ENCODE data around the gene EFEMP2. TPM values are rescaled to one million over a fixed set of nuclear protein-coding genes. Genes with fewer than 3 reads are reported as not detected.

Gene EFEMP2
- total RNA-seq, 1 experiment from 2014 or later = 1.4 TPM

DNA sequence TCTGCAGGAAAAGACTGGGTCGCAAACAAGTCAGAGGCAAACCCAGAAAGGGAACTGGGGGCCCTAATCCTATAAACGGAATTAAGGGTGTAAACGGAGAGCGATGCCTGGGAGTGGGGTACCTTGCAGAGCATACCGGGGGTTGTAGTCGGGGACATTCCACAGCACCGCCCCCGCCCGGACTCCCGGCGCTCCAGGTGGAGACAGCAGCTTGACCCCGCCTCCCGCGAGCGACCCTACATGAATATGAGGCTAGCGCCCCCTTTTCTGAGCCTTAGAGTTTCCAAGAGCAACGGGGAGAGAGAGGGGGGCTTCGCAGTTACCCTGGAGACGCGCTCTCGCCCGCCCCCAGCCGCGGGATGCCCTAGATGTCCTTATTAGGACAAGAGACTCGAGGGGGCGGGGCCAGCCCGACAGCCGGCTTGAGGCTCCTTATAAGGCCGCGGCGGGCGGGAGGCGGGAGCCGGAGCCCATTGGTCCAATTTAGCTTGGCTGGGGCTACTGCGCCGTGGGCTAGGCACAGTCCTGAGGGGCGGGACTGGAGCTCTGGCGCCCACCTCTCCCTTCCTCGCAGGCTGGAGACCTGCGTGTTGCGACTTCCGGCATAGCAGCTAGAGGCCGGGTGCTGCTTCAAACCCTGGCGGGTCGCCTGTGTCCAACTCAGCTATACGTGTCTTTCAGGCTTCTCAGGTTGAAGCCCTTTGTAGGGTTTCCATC lies 13.3 kb downstream of the EFEMP2 start:
- peak; percentile 98 to 99 for DNase-seq
- TF ChIP-seq, protein P1, sequence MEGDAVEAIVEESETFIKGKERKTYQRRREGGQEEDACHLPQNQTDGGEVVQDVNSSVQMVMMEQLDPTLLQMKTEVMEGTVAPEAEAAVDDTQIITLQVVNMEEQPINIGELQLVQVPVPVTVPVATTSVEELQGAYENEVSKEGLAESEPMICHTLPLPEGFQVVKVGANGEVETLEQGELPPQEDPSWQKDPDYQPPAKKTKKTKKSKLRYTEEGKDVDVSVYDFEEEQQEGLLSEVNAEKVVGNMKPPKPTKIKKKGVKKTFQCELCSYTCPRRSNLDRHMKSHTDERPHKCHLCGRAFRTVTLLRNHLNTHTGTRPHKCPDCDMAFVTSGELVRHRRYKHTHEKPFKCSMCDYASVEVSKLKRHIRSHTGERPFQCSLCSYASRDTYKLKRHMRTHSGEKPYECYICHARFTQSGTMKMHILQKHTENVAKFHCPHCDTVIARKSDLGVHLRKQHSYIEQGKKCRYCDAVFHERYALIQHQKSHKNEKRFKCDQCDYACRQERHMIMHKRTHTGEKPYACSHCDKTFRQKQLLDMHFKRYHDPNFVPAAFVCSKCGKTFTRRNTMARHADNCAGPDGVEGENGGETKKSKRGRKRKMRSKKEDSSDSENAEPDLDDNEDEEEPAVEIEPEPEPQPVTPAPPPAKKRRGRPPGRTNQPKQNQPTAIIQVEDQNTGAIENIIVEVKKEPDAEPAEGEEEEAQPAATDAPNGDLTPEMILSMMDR (IDR thresholded peaks at IDR 0.05; ENCODE audit: insufficient read depth in 1 of 2, low read depth in 1 of 2, low read length in 1 of 2, severe bottlenecking in 1 of 2, unreplicated experiment in 1 of 2) = peak in 1 of 2 experiments; percentile 31
- POLR2A ChIA-PET = interaction anchor here (0.5 to 3.0 kb wide), 23 partner anchors 10 to 437 kb away, joined by 3 to 43 read pairs (median 6); partner anchors contain the start of genes BANF1, CCDC85B, CTSW and FIBP
- no peaks in the 10 kb centered on the region for H3K9me3 Mint-ChIP-seq (ENCODE audit: unreplicated experiment)
- Histone ChIP-seq H3K36me3 (ENCODE audit: control insufficient read depth, insufficient read depth, low read length) (peaks cover 5% of the 10 kb centered on the region; the same call in 1 of the 2 replicates), H3K27me3 (replicated peaks; ENCODE audit: control insufficient read depth, insufficient read depth, low read length) (no peaks in the 10 kb centered on the region), H3K9me3 (no peaks in the 10 kb centered on the region), H3K4me3 (ENCODE audit: low read depth, low read length) (peak overlapping the region; percentile 87), H3K4me1 (peaks cover 15% of the 10 kb centered on the region)
- no TSS peak for BruUV-seq (replicated peaks)
- peak overlapping the region; percentile 97 for H3K4me3 Mint-ChIP-seq (ENCODE audit: unreplicated experiment)
- CTCF ChIA-PET = interaction anchor here (0.7 to 7.7 kb wide), 28 partner anchors 8 to 196 kb away, joined by 3 to 241 read pairs (median 5); partner anchors contain the start of genes AP5B1, BANF1, CCDC85B and CTSW
- no peaks in the 10 kb centered on the region for H3K27me3 Mint-ChIP-seq (ENCODE audit: insufficient read depth, unreplicated experiment)
- peaks cover 30% of the 10 kb centered on the region for H3K4me1 Mint-ChIP-seq (ENCODE audit: low read depth, unreplicated experiment)
- H3K27ac Mint-ChIP-seq (ENCODE audit: unreplicated experiment) = peak overlapping the region; percentile 95
- peaks cover 81% of the 10 kb centered on the region for H3K36me3 Mint-ChIP-seq (ENCODE audit: insufficient read depth, unreplicated experiment)
- intact Hi-C loops (cut with micrococcal nuclease; ENCODE audit: unreplicated experiment) = loop anchor here (2.0 to 5.0 kb wide), 2 partner anchors 40 to 207 kb away; no protein-coding TSS in a partner anchor

- Histone ChIP-seq H3K4me3 (ENCODE audit: low read depth, low read length) (peak overlapping the region; percentile 87), H3K36me3 (ENCODE audit: control insufficient read depth, insufficient read depth, low read length) (peaks cover 6% of the 10 kb centered on the region; the same call in 1 of the 2 replicates), H3K4me1 (peaks cover 15% of the 10 kb centered on the region), H3K9me3 (no peaks in the 10 kb centered on the region), H3K27me3 (replicated peaks; ENCODE audit: control insufficient read depth, insufficient read depth, low read length) (no peaks in the 10 kb centered on the region)
- CTCF ChIA-PET = interaction anchor here (0.8 to 7.7 kb wide), 7 partner anchors 12 to 147 kb away, joined by 3 to 241 read pairs (median 11); partner anchors contain the start of genes AP5B1, CCDC85B, FIBP and KAT5
- intact Hi-C loops (cut with micrococcal nuclease; ENCODE audit: unreplicated experiment) = loop anchor here (1.0 to 5.0 kb wide), 3 partner anchors 40 to 206 kb away; partner anchors contain the start of gene KAT5
- no peak for DNase-seq
- Mint-ChIP-seq H3K27me3 (ENCODE audit: insufficient read depth, unreplicated experiment) (no peaks in the 10 kb centered on the region), H3K36me3 (ENCODE audit: insufficient read depth, unreplicated experiment) (peaks cover 81% of the 10 kb centered on the region), H3K4me3 (ENCODE audit: unreplicated experiment) (peak overlapping the region; percentile 97), H3K4me1 (ENCODE audit: low read depth, unreplicated experiment) (peaks cover 36% of the 10 kb centered on the region), H3K27ac (ENCODE audit: unreplicated experiment) (peak overlapping the region; percentile 95), H3K9me3 (ENCODE audit: unreplicated experiment) (no peaks in the 10 kb centered on the region)
- TF ChIP-seq, protein P1 (IDR thresholded peaks at IDR 0.05; ENCODE audit: insufficient read depth in 1 of 2, low read depth in 1 of 2, low read length in 1 of 2, severe bottlenecking in 1 of 2, unreplicated experiment in 1 of 2) = no peak
- POLR2A ChIA-PET = interaction anchor here (0.5 to 3.0 kb wide), 23 partner anchors 7 to 196 kb away, joined by 3 to 43 read pairs (median 6); partner anchors contain the start of genes CCDC85B, FIBP, KAT5 and RELA
- no TSS peak for BruUV-seq (replicated peaks)
Measured at GRCh38 chr11:65858681-65859087, 13.9 kb downstream of the EFEMP2 start.
